Fibroblast of the conjunctiva (primary cell): ENCODE results near the gene PLSCR4.

Experiments used
- DNase-seq: peaks from one replicate; pipeline ENCODE4 v3.0.0-alpha.2; 2010; ENCODE audit warnings: low read depth

PLSCR4 gene

GRCh38 chr3:146160964-146161662, 89.8 kb downstream of the PLSCR4 start, which contains the start of gene PLOD2:
TSS of gene PLOD2 (minus strand) at chr3:146161184. CDS start at chr3:146160989, 195 bp downstream.
- DNase-seq, result peak; percentile 72

GRCh38 chr3:146160321-146160963, 90.5 kb downstream of the PLSCR4 start:
- peak; percentile 69 for DNase-seq

- no peak for DNase-seq
Observed at GRCh38 chr3:146159616-146160320, 91.1 kb downstream of the PLSCR4 start.

GRCh38 chr3:146159037-146159436, 91.9 kb downstream of the PLSCR4 start:
- DNase-seq, result no peak

GRCh38 chr3:146157325-146158060, 93.4 kb downstream of the PLSCR4 start:
- DNase-seq, result no peak

GRCh38 chr3:146156666-146157314, 94.1 kb downstream of the PLSCR4 start:
- no peak for DNase-seq

- DNase-seq, result no peak
Observed at GRCh38 chr3:146156095-146156494, 94.8 kb downstream of the PLSCR4 start.

- DNase-seq, result no peak
Observed at GRCh38 chr3:146154995-146155394, 95.9 kb downstream of the PLSCR4 start.

- DNase-seq, result no peak
Observed at GRCh38 chr3:146154316-146154715, 96.6 kb downstream of the PLSCR4 start.

GRCh38 chr3:146153429-146153828, 97.5 kb downstream of the PLSCR4 start:
- DNase-seq, result no peak

GRCh38 chr3:146152834-146153233, 98.1 kb downstream of the PLSCR4 start:
- no peak for DNase-seq

GRCh38 chr3:146148468-146148931, 102.4 kb downstream of the PLSCR4 start:
- no peak for DNase-seq

- DNase-seq, result no peak
Observed at GRCh38 chr3:146145642-146146041, 105.3 kb downstream of the PLSCR4 start.

GRCh38 chr3:146142757-146143156, 108.1 kb downstream of the PLSCR4 start:
- no peak for DNase-seq
